Naive thymus-derived CD8-positive, alpha-beta T cell (primary cell): ENCODE measurements around the gene MIOX. TPM values are rescaled to one million over a fixed set of nuclear protein-coding genes. Genes with fewer than 3 reads are reported as not detected.
A peak's percentile ranks its signal among the peaks of the same experiment; 100 is the strongest.

ENCODE experiments used
- ATAC-seq, 2 donors: fragments of 150-1000 bp; cut with Tn5 transposase in 1 of 2; sonication (Bioruptor Pico), chemical (Tn5 transposase) in 1 of 2; 1 replicate in 1 of 2; 2 replicates in 1 of 2; pipeline ENCODE4 v1.10.0; 2021; ENCODE audit warnings: mild to moderate bottlenecking in 2 of 2, moderate library complexity in 2 of 2
- POLR2A ChIA-PET: fragments of 350-600 bp; sonication (Branson Sonifier 250); formaldehyde crosslinking; loops from one replicate; lab custom pipeline; 2021; ENCODE audit warnings: antibody characterized with exemption; lab: Charles Lee
- DNase-seq, 10 donors: peaks; one replicate each; pipeline versions ENCODE4 v3.0.0 to v3.0.0-alpha.2; 2020 to 2022
- H3K27ac Mint-ChIP-seq, 10 donors: one replicate each; pipeline ENCODE4 v1.8.0; 2020 to 2022; ENCODE audit warnings: mild to moderate bottlenecking in 10 of 10, mixed read lengths in 10 of 10, moderate library complexity in 4 of 10, inconsistent platforms in 1 of 10
- H3K27me3 Mint-ChIP-seq, 5 donors: one replicate each; pipeline ENCODE4 v1.8.0; 2021 to 2022; ENCODE audit warnings: mixed read lengths in 5 of 5
- H3K36me3 Mint-ChIP-seq, 3 donors: one replicate each; pipeline ENCODE4 v1.8.0; 2020 to 2022; ENCODE audit warnings: mixed read lengths in 3 of 3, mild to moderate bottlenecking in 2 of 3, inconsistent platforms in 1 of 3
- H3K4me1 Mint-ChIP-seq, 4 donors: one replicate each; pipeline ENCODE4 v1.8.0; 2021 to 2022; ENCODE audit warnings: mixed read lengths in 4 of 4
- H3K4me3 Mint-ChIP-seq, 10 donors: one replicate each; pipeline ENCODE4 v1.8.0; 2020 to 2022; ENCODE audit warnings: mild to moderate bottlenecking in 10 of 10, mixed read lengths in 10 of 10, moderate library complexity in 6 of 10, inconsistent platforms in 1 of 10
- H3K9me3 Mint-ChIP-seq, 9 donors: one replicate each; pipeline ENCODE4 v1.8.0; 2020 to 2022; ENCODE audit warnings: mixed read lengths in 9 of 9, mild to moderate bottlenecking in 3 of 9, inconsistent platforms in 1 of 9, moderate library complexity in 1 of 9
- polyA plus RNA-seq, 3 donors: library from polyadenylated mRNA; unstranded; fragments of 300-500 nt; fragmentation: Illumina TruSeq; gene quantifications; one replicate each; pipeline ENCODE4 v1.2.3, GENCODE V29; 2021
- total RNA-seq, 8 experiments: library from RNA in 2 of 8; stranded (reverse) in 2 of 8; gene quantifications; one replicate each; pipeline ENCODE4 v1.2.3 and lab custom pipeline; 2021 to 2026

Gene MIOX
- total and polyA plus RNA-seq, 5 experiments from 2014 or later, result 0.39 to 0.52 TPM; not detected in 3

- H3K27ac Mint-ChIP-seq, result peak overlapping the region; percentile 88 to 98 (median 94)
- H3K4me1 Mint-ChIP-seq, result peaks cover 31 to 71% (median 62%) of the 10 kb centered on the region in 4 donors
- H3K36me3 Mint-ChIP-seq, result peaks cover 0 to 41% (median 8%) of the 10 kb centered on the region in 3 donors
- peak overlapping the region; percentile 15 to 93 (median 70) for H3K4me3 Mint-ChIP-seq
- ATAC-seq, result no peak
- H3K9me3 Mint-ChIP-seq, result no peaks in the 10 kb centered on the region
- POLR2A ChIA-PET, result interaction anchor here (0.5 to 6.2 kb wide), 19 partner anchors 10 to 273 kb away, joined by 3 to 92 read pairs (median 8); partner anchors contain the start of genes ADM2, LMF2, NCAPH2 and SCO2
- no peak for DNase-seq
- H3K27me3 Mint-ChIP-seq, result no peaks in the 10 kb centered on the region
Observed at GRCh38 chr22:50467773-50468440, 18.8 kb upstream of the MIOX start.

GRCh38 chr22:50468626-50469025 lies 18.0 kb upstream of the MIOX start:
- H3K27me3 Mint-ChIP-seq, result no peaks in the 10 kb centered on the region
- H3K36me3 Mint-ChIP-seq, result peaks cover 0 to 38% (median 4%) of the 10 kb centered on the region in 3 donors
- no peaks in the 10 kb centered on the region for H3K9me3 Mint-ChIP-seq
- POLR2A ChIA-PET, result interaction anchor here (0.7 to 6.2 kb wide), 15 partner anchors 9 to 278 kb away, joined by 3 to 92 read pairs (median 9); partner anchors contain the start of genes ADM2, LMF2, NCAPH2 and SCO2
- H3K27ac Mint-ChIP-seq, result peak overlapping the region; percentile 88 to 98 (median 94)
- peak overlapping the region; percentile 75 to 98 (median 86) for H3K4me3 Mint-ChIP-seq
- H3K4me1 Mint-ChIP-seq, result peaks cover 35 to 78% (median 69%) of the 10 kb centered on the region in 4 donors
- ATAC-seq (no peak), DNase-seq (no peak)

DNA sequence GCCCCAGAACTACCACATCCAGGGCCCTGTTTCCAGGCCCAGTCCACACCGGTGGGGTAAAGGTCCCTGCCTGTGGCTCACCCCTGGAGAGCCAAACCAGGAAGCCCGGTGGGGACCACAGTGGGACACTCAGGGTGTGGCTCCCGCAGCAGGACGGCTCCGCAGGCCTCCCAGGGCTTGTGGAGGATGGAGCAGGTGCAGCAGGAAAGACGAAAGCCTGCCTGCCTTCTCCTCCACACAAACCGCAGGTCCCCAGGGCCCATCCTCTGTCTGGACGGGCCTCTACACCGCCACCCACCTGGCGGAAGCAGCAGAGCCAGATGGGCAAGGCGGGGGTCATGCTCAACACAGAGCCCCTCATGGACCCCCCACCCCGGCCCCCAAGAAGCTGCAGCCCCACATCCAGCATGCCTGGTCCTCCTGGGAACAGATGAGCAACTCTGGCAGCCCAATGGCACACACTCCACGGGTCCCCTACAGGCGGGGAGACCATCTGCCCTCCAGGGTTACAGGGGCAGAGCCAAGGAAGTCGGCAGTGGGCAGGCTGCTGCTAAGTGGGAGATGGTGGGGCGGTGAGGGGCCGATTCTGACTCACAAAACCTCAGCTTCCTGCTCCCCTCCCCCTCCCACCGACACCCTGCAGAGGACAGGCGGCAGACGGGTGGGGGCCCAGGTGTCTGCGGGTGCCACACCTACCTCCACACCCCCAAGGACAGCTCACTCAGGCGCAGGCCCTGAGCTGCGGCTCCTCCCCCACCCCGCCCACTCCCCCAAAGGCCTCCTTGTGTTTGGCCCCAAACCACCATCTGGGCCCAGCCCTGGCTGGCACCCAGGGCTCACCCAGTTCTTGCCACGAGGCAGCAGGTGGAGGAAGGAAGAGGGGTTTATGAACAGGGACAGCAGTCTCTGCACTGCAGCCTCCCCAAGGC lies 17.0 kb upstream of the MIOX start:
- DNase-seq (peak; percentile 87 to 100 (median 96)), ATAC-seq (peak; percentile 78 to 87)
- peak overlapping the region; percentile 88 to 98 (median 96) for H3K27ac Mint-ChIP-seq
- no peaks in the 10 kb centered on the region for H3K27me3 Mint-ChIP-seq
- peaks cover 0 to 28% (median 2%) of the 10 kb centered on the region in 3 donors for H3K36me3 Mint-ChIP-seq
- POLR2A ChIA-PET, result interaction anchor here (0.5 to 6.2 kb wide), 34 partner anchors 8 to 385 kb away, joined by 3 to 92 read pairs (median 4); partner anchors contain the start of genes ADM2, LMF2, MIOX and NCAPH2
- H3K4me1 Mint-ChIP-seq, result peaks cover 40 to 86% (median 74%) of the 10 kb centered on the region in 4 donors
- peaks cover 0 to 2% (median 0%) of the 10 kb centered on the region in 9 donors for H3K9me3 Mint-ChIP-seq
- peak overlapping the region; percentile 75 to 98 (median 86) for H3K4me3 Mint-ChIP-seq

DNA sequence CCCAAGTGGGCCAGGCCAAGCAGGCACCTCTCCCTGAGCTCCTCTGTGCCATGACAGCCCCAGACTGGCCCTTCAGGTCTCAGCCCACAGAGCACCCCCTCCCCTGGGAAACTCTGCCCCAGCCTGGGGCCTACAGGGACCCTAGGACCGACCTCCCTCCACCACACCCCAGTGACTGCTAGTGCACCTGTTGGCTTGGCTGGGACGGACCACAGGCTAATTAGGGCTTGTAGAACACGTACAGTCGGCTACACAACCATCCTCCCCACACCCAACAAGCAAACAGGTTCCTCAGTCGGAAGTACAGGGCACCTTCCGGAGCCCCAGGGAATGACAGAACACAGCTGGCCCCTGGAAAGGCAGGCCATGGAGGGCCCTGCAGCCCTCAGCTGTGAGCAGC lies 16.2 kb upstream of the MIOX start:
- no peak for ATAC-seq
- POLR2A ChIA-PET, result interaction anchor here (0.5 to 6.2 kb wide), 27 partner anchors 9 to 280 kb away, joined by 3 to 92 read pairs (median 5); partner anchors contain the start of genes ADM2, LMF2, NCAPH2 and SCO2
- peak overlapping the region; percentile 88 to 98 (median 96) for H3K27ac Mint-ChIP-seq
- H3K4me3 Mint-ChIP-seq, result peak overlapping the region; percentile 75 to 98 (median 86)
- peak in 1 of 10 donors; percentile 5 for DNase-seq
- H3K36me3 Mint-ChIP-seq, result peaks cover 0 to 22% (median 2%) of the 10 kb centered on the region in 3 donors
- no peaks in the 10 kb centered on the region for H3K27me3 Mint-ChIP-seq
- peaks cover 0 to 2% (median 0%) of the 10 kb centered on the region in 9 donors for H3K9me3 Mint-ChIP-seq
- peaks cover 40 to 89% (median 77%) of the 10 kb centered on the region in 4 donors for H3K4me1 Mint-ChIP-seq

DNA sequence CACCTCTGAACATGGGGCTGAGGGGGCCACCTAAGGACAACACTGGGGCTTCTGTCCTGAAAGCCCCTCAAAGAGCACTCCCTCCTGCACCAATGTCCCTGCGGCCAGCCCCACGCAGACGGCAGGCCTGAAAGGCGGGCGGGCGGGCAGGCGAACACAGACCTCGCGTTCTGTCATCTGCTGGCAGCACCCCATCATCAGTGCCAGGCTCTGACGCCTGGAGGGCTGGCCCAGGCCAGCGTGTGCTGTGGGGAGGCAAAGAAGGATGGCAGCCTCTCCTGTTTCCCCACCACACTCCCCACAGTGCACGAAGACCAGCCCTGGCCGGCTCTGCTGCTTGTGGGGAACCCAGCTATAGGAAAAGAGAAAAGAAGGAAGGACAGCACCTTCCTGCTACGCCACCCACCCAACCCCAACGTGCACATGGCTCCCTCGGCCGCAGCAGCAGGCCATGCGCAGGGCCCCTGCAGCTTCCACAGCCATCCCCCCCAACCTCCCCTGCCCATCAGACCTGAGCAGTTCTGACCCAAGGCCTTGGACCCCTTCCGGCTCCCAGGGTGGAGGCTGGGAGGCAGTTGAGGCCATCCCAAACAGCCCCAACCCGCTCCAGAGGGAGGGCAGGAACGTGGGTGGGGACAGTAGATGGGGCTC lies 15.3 kb upstream of the MIOX start:
- DNase-seq (peak in 3 of 10 donors; percentile 21 to 54 (median 23)), ATAC-seq (no peak)
- Mint-ChIP-seq H3K4me3 (peak overlapping the region; percentile 75 to 98 (median 86)), H3K4me1 (peaks cover 38 to 85% (median 74%) of the 10 kb centered on the region in 4 donors), H3K36me3 (peaks cover 0 to 16% (median 2%) of the 10 kb centered on the region in 3 donors), H3K9me3 (peaks cover 0 to 2% (median 0%) of the 10 kb centered on the region in 9 donors), H3K27me3 (no peaks in the 10 kb centered on the region), H3K27ac (peak overlapping the region; percentile 88 to 98 (median 96))
- POLR2A ChIA-PET, result interaction anchor here (0.9 to 4.1 kb wide), 12 partner anchors 9 to 220 kb away, joined by 3 to 29 read pairs (median 6); partner anchors contain the start of genes ADM2, LMF2, NCAPH2 and SCO2

DNA sequence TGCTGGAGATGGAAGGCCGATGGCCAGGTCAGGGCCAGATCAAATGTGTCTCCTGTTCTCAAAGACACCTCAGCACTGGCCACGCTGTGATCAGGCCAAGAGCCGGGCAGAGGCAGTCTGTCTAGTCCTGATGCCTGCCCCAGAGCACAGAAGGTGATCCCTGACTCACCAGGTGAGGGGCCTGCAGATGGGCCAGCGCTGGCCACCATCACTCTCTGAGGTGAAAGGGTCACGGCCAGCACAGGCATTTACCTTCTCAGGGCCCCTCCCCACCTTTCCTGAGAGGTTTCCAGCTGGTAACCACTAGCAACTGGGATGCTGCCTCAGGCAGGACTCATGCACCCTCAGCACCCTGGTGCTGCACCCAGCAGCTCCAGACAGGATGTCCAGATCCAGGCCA lies 14.7 kb upstream of the MIOX start:
- Mint-ChIP-seq H3K27me3 (no peaks in the 10 kb centered on the region), H3K4me3 (peak overlapping the region; percentile 66 to 98 (median 88)), H3K27ac (peak overlapping the region in 9 of 10 donors; percentile 89 to 98 (median 96)), H3K9me3 (peaks cover 0 to 2% (median 0%) of the 10 kb centered on the region in 9 donors), H3K36me3 (peaks cover 0 to 10% (median 2%) of the 10 kb centered on the region in 3 donors), H3K4me1 (peaks cover 33 to 78% (median 69%) of the 10 kb centered on the region in 4 donors)
- DNase-seq, result peak in 1 of 10 donors; percentile 3
- ATAC-seq, result no peak
- POLR2A ChIA-PET, result interaction anchor here (1.0 to 3.5 kb wide), 5 partner anchors 26 to 149 kb away, joined by 3 to 25 read pairs (median 5); partner anchors contain the start of genes LMF2 and NCAPH2

GRCh38 chr22:50473088-50473487 lies 13.6 kb upstream of the MIOX start:
- H3K4me3 Mint-ChIP-seq, result peak overlapping the region; percentile 86 to 98 (median 94)
- POLR2A ChIA-PET, result interaction anchor here (0.5 to 3.5 kb wide), 11 partner anchors 9 to 148 kb away, joined by 3 to 25 read pairs (median 4); partner anchors contain the start of genes LMF2, NCAPH2, SCO2 and SYCE3
- H3K4me1 Mint-ChIP-seq, result peaks cover 28 to 67% (median 62%) of the 10 kb centered on the region in 4 donors
- DNase-seq (peak in 8 of 10 donors; percentile 47 to 77 (median 55)), ATAC-seq (peak; percentile 9 to 11)
- peaks cover 0 to 9% (median 2%) of the 10 kb centered on the region in 3 donors for H3K36me3 Mint-ChIP-seq
- peaks cover 0 to 2% (median 0%) of the 10 kb centered on the region in 9 donors for H3K9me3 Mint-ChIP-seq
- peak overlapping the region; percentile 89 to 98 (median 96) for H3K27ac Mint-ChIP-seq
- H3K27me3 Mint-ChIP-seq, result no peaks in the 10 kb centered on the region

- Mint-ChIP-seq H3K27ac (peak overlapping the region; percentile 89 to 98 (median 96)), H3K36me3 (peaks cover 0 to 5% (median 2%) of the 10 kb centered on the region in 3 donors), H3K4me3 (peak overlapping the region; percentile 86 to 98 (median 94)), H3K9me3 (peaks cover 0 to 2% (median 0%) of the 10 kb centered on the region in 9 donors), H3K4me1 (peaks cover 23 to 57% (median 52%) of the 10 kb centered on the region in 4 donors), H3K27me3 (no peaks in the 10 kb centered on the region)
- DNase-seq (peak in 2 of 10 donors; percentile 19 to 25), ATAC-seq (no peak)
- POLR2A ChIA-PET, result interaction anchor here (0.5 to 3.5 kb wide), 12 partner anchors 9 to 147 kb away, joined by 3 to 25 read pairs (median 4); partner anchors contain the start of genes LMF2, NCAPH2, SCO2 and SYCE3
Observed at GRCh38 chr22:50473855-50474671, 12.6 kb upstream of the MIOX start.

GRCh38 chr22:50474710-50475651 lies 11.7 kb upstream of the MIOX start, which contains the start of gene SBF1:
SBF1 (minus strand) TSS chr22:50475035; CDS start chr22:50474840, 195 bp downstream.
- Mint-ChIP-seq H3K4me3 (peak within 1 kb of the TSS; percentile 86 to 98 (median 94)), H3K27ac (peak within 1 kb of the TSS; percentile 89 to 98 (median 96)), H3K9me3 (peaks cover 0 to 2% (median 0%) of the 10 kb centered on the region in 9 donors), H3K27me3 (peaks cover 0 to 4% (median 0%) of the 10 kb centered on the region in 5 donors), H3K4me1 (peaks cover 23 to 51% (median 49%) of the 10 kb centered on the region in 4 donors), H3K36me3 (peaks cover 0 to 5% (median 2%) of the 10 kb centered on the region in 3 donors)
- ATAC-seq (peak; percentile 66), DNase-seq (peak; percentile 74 to 91 (median 86))
- POLR2A ChIA-PET, result interaction anchor here (0.8 to 1.7 kb wide), 3 partner anchors 10 to 33 kb away, joined by 3 to 5 read pairs (median 4); partner anchors contain the start of genes LMF2 and NCAPH2
